Measurements from ENCODE around the gene INAFM2. TPM values are rescaled to one million over a fixed set of nuclear protein-coding genes. Genes with fewer than 3 reads are reported as not detected.

Gene INAFM2
- total and polyA plus RNA-seq, 2 donors (not counting 3 experiments of a cell fraction or from before 2014, with no cell fraction given): 10.4 to 24.1 TPM

DNA sequence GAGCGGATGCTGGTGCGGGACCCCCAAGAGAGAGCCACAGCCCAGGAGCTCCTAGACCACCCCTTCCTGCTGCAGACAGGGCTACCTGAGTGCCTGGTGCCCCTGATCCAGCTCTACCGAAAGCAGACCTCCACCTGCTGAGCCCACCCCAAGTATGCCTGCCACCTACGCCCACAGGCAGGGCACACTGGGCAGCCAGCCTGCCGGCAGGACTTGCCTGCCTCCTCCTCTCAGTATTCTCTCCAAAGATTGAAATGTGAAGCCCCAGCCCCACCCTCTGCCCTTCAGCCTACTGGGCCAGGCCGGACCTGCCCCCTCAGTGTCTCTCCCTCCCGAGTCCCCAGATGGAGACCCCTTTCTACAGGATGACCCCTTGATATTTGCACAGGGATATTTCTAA, 47.5 kb upstream of the INAFM2 start:
- H4K20me1 ChIP-seq (replicated peaks; ENCODE audit: control insufficient read depth, extremely low read depth, insufficient read depth, low read length): no peaks in the 10 kb centered on the region
- TF ChIP-seq JUN (IDR thresholded peaks at IDR 0.05; ENCODE audit: borderline replicate concordance, insufficient read depth, insufficient read length, low read depth): no peak
- TF ChIP-seq, protein P1, sequence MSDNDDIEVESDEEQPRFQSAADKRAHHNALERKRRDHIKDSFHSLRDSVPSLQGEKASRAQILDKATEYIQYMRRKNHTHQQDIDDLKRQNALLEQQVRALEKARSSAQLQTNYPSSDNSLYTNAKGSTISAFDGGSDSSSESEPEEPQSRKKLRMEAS (IDR thresholded peaks at IDR 0.05; ENCODE audit: insufficient read depth, insufficient read length): no peak
- TF ChIP-seq EZH2 (IDR thresholded peaks at IDR 0.05; ENCODE audit: borderline replicate concordance, low read depth, low read length, severe bottlenecking): no peak
- TF ChIP-seq MYC (IDR thresholded peaks at IDR 0.05; ENCODE audit: low read depth, low read length): no peak
- TF ChIP-seq POLR2A (IDR thresholded peaks at IDR 0.05; ENCODE audit: low read depth, low read length): no peak
- TF ChIP-seq GATA2 (IDR thresholded peaks at IDR 0.05; ENCODE audit: insufficient read depth, insufficient read length, low read depth, low read length): no peak
- TF ChIP-seq, protein P2, sequence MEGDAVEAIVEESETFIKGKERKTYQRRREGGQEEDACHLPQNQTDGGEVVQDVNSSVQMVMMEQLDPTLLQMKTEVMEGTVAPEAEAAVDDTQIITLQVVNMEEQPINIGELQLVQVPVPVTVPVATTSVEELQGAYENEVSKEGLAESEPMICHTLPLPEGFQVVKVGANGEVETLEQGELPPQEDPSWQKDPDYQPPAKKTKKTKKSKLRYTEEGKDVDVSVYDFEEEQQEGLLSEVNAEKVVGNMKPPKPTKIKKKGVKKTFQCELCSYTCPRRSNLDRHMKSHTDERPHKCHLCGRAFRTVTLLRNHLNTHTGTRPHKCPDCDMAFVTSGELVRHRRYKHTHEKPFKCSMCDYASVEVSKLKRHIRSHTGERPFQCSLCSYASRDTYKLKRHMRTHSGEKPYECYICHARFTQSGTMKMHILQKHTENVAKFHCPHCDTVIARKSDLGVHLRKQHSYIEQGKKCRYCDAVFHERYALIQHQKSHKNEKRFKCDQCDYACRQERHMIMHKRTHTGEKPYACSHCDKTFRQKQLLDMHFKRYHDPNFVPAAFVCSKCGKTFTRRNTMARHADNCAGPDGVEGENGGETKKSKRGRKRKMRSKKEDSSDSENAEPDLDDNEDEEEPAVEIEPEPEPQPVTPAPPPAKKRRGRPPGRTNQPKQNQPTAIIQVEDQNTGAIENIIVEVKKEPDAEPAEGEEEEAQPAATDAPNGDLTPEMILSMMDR (IDR thresholded peaks at IDR 0.05; ENCODE audit: extremely low read depth in 1 of 2, insufficient read depth in 1 of 2, low read depth in 1 of 2, low read length in 2 of 2): no peak
- TF ChIP-seq FOS (IDR thresholded peaks at IDR 0.05; ENCODE audit: borderline replicate concordance, insufficient read depth, low read length): no peak
- no peak for TF ChIP-seq POLR2AphosphoS5 (IDR thresholded peaks at IDR 0.05; ENCODE audit: insufficient read depth, low read depth, low read length)
- POLR2A ChIA-PET: no interaction called here
- no peak overlapping the region for H2AFZ ChIP-seq (ENCODE audit: low read depth, low read length)
- H3K4me2 ChIP-seq (ENCODE audit: insufficient read depth, low read length): no peak overlapping the region
- H3K4me3 ChIP-seq (replicated peaks in 1 of 3; ENCODE audit: insufficient read depth in 1 of 3, low read depth in 1 of 3, low read length in 3 of 3): no peak overlapping the region
- H3K9ac ChIP-seq (replicated peaks; ENCODE audit: extremely low read depth, insufficient read depth, low read length): no peak overlapping the region
- no peaks in the 10 kb centered on the region for H3K4me1 ChIP-seq (ENCODE audit: control insufficient read depth, extremely low read depth, insufficient read depth, low read length)
- H3K9me3 ChIP-seq (replicated peaks; ENCODE audit: control insufficient read depth, insufficient read depth, low read length): no peaks in the 10 kb centered on the region
- H3K27me3 ChIP-seq (ENCODE audit: control insufficient read depth in 2 of 2, insufficient read depth in 2 of 2, low read length in 2 of 2): peaks cover 27 to 38% of the 10 kb centered on the region in 2 experiments
- FAIRE-seq: no peak
- intact Hi-C loops (cut with micrococcal nuclease): loop anchor here (10.0 kb wide), 1 partner anchor 171 kb away; the partner anchor contains the start of gene BMF
- no peak for DNase-seq (ENCODE audit: low read depth, low spot score)
- no peaks in the 10 kb centered on the region for H3K36me3 ChIP-seq (ENCODE audit: control insufficient read depth in 2 of 2, extremely low read depth in 1 of 2, insufficient read depth in 2 of 2, low read length in 2 of 2)
- H3K79me2 ChIP-seq (ENCODE audit: control insufficient read depth, insufficient read depth, low read length): no peaks in the 10 kb centered on the region
- CTCF ChIA-PET: interaction anchor here (2.2 to 20.1 kb wide), 6 partner anchors 11 to 238 kb away, joined by 15 to 879 read pairs (median 116); partner anchors contain the start of genes PLCB2 and SRP14
- dilution Hi-C loops (cut with MboI; ENCODE audit: extremely low pct_ligation_motif_present, low sequenced_read_pairs): no loop called here
- H3K27ac ChIP-seq (ENCODE audit: insufficient read depth, low read depth, low read length): no peak overlapping the region
- no TSS peak for BruUV-seq (replicated peaks)
- no peaks in the 10 kb centered on the region for H3K9me1 ChIP-seq (replicated peaks; ENCODE audit: control insufficient read depth, extremely low read depth, insufficient read depth, low read length)
